Measurements from ENCODE around the gene SHISAL1. TPM values are rescaled to one million over a fixed set of nuclear protein-coding genes. Genes with fewer than 3 reads are reported as not detected.

The SHISAL1 gene
- total RNA-seq, 2 experiments from 2014 or later: not detected

DNA sequence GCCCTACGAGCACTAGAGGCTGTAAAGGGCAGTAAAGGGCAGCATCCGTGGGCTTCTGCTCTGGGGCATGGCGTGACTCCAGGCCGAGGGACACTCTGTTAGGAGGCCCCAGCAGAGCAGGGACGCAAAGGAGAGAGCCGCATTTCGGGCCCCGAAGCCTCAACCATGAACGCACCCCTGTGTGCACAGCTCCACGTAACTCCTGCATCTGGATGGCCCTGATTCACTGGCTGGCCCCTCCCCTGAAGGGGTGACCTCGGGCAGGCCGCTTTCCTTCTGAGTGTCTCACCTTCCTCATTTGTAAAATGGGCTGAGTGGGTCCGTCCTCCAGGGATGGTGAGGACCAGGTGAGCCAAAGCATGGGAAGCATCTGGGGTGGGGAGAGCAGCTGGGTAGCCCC lies 13.6 kb downstream of the SHISAL1 start:
- Mint-ChIP-seq H3K4me3 (no peak overlapping the region), H3K27me3 (no peaks in the 10 kb centered on the region), H3K4me1 (ENCODE audit: low read depth) (no peaks in the 10 kb centered on the region), H3K27ac (no peak overlapping the region), H3K36me3 (ENCODE audit: low read depth) (no peaks in the 10 kb centered on the region), H3K9me3 (no peaks in the 10 kb centered on the region)
- DNase-seq: no peak
- H3K27ac ChIP-seq (ENCODE audit: low read depth in 1 of 2, low read length in 2 of 2): no peak overlapping the region
- CTCF ChIA-PET: no interaction called here
- H3K27me3 ChIP-seq (ENCODE audit: control insufficient read depth in 1 of 2, insufficient read depth in 2 of 2, low read length in 2 of 2): peaks cover 0 to 2% of the 10 kb centered on the region in 2 experiments
- POLR2A ChIA-PET: no interaction called here
- no peaks in the 10 kb centered on the region for H3K36me3 ChIP-seq (ENCODE audit: insufficient read depth, low read length)
- H3K4me1 ChIP-seq (ENCODE audit: insufficient read depth, low read length): no peaks in the 10 kb centered on the region
- H3K4me3 ChIP-seq (ENCODE audit: low read length): no peak overlapping the region
- TF ChIP-seq, protein P1, sequence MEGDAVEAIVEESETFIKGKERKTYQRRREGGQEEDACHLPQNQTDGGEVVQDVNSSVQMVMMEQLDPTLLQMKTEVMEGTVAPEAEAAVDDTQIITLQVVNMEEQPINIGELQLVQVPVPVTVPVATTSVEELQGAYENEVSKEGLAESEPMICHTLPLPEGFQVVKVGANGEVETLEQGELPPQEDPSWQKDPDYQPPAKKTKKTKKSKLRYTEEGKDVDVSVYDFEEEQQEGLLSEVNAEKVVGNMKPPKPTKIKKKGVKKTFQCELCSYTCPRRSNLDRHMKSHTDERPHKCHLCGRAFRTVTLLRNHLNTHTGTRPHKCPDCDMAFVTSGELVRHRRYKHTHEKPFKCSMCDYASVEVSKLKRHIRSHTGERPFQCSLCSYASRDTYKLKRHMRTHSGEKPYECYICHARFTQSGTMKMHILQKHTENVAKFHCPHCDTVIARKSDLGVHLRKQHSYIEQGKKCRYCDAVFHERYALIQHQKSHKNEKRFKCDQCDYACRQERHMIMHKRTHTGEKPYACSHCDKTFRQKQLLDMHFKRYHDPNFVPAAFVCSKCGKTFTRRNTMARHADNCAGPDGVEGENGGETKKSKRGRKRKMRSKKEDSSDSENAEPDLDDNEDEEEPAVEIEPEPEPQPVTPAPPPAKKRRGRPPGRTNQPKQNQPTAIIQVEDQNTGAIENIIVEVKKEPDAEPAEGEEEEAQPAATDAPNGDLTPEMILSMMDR (IDR thresholded peaks at IDR 0.05): no peak
- H3K9me3 ChIP-seq (ENCODE audit: control insufficient read depth in 1 of 2, insufficient read depth in 1 of 2, low read length in 2 of 2): peaks cover 0 to 2% of the 10 kb centered on the region in 2 experiments
- intact Hi-C loops (cut with DNase I, micrococcal nuclease): no loop called here
- ATAC-seq (ENCODE audit: poor library complexity): no peak

GRCh38 chr22:44298406-44299091 lies 14.2 kb downstream of the SHISAL1 start:
- no peaks in the 10 kb centered on the region for H3K4me1 ChIP-seq (ENCODE audit: insufficient read depth, low read length)
- H3K36me3 Mint-ChIP-seq (ENCODE audit: low read depth): no peaks in the 10 kb centered on the region
- no peak overlapping the region for H3K4me3 ChIP-seq (ENCODE audit: low read length)
- peaks cover 0 to 2% of the 10 kb centered on the region in 2 experiments for H3K27me3 ChIP-seq (ENCODE audit: control insufficient read depth in 1 of 2, insufficient read depth in 2 of 2, low read length in 2 of 2)
- POLR2A ChIA-PET: no interaction called here
- no peak overlapping the region for H3K27ac Mint-ChIP-seq
- H3K9me3 Mint-ChIP-seq: no peaks in the 10 kb centered on the region
- H3K9me3 ChIP-seq (ENCODE audit: control insufficient read depth in 1 of 2, insufficient read depth in 1 of 2, low read length in 2 of 2): peaks cover 0 to 5% of the 10 kb centered on the region in 2 experiments
- TF ChIP-seq, protein P1 (IDR thresholded peaks at IDR 0.05): no peak
- ATAC-seq (ENCODE audit: poor library complexity) (no peak), DNase-seq (no peak)
- no peak overlapping the region for H3K27ac ChIP-seq (ENCODE audit: low read depth in 1 of 2, low read length in 2 of 2)
- H3K36me3 ChIP-seq (ENCODE audit: insufficient read depth, low read length): no peaks in the 10 kb centered on the region
- H3K27me3 Mint-ChIP-seq: no peaks in the 10 kb centered on the region
- no peaks in the 10 kb centered on the region for H3K4me1 Mint-ChIP-seq (ENCODE audit: low read depth)
- intact Hi-C loops (cut with DNase I, micrococcal nuclease): no loop called here
- no peak overlapping the region for H3K4me3 Mint-ChIP-seq
- CTCF ChIA-PET: no interaction called here

DNA sequence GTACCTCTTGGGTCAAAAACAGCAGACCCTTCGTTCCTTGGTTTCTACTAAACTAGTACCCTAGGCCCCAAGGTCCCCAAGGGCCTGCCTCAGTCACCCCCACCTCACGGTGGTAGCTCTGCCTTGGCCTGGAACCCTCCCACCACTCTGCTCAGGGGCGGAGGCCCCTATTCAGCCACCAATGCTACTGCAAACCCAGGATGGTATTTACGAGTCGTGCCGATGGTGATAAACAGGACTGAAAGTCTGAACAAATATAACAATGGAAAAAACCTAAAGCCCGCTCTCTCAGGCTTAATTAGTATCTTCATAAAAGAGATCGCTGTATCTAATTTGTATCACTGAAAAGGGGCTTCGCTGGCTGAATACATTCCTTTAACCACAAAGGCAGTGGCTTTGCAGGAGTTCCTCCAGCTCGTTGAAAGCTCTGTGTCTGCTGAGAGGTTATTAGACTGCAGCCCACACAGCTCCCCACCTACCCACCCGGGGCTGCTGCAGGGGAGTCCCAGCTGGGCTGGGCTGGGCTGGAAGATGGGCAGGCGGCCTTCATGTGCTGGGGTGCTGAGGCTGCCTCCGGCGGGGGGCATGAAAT lies 15.2 kb downstream of the SHISAL1 start:
- no peak overlapping the region for H3K27ac Mint-ChIP-seq
- ChIA-PET CTCF (no interaction called here), POLR2A (no interaction called here)
- Histone ChIP-seq H3K27ac (ENCODE audit: low read depth in 1 of 2, low read length in 2 of 2) (no peak overlapping the region), H3K4me3 (ENCODE audit: low read length) (no peak overlapping the region), H3K4me1 (ENCODE audit: insufficient read depth, low read length) (no peaks in the 10 kb centered on the region), H3K27me3 (ENCODE audit: control insufficient read depth in 1 of 2, insufficient read depth in 2 of 2, low read length in 2 of 2) (peaks cover 0 to 2% of the 10 kb centered on the region in 2 experiments), H3K9me3 (ENCODE audit: control insufficient read depth in 1 of 2, insufficient read depth in 1 of 2, low read length in 2 of 2) (peaks cover 0 to 5% of the 10 kb centered on the region in 2 experiments), H3K36me3 (ENCODE audit: insufficient read depth, low read length) (no peaks in the 10 kb centered on the region)
- ATAC-seq (ENCODE audit: poor library complexity): no peak
- intact Hi-C loops (cut with DNase I, micrococcal nuclease): no loop called here
- no peaks in the 10 kb centered on the region for H3K9me3 Mint-ChIP-seq
- H3K27me3 Mint-ChIP-seq: no peaks in the 10 kb centered on the region
- no peaks in the 10 kb centered on the region for H3K36me3 Mint-ChIP-seq (ENCODE audit: low read depth)
- TF ChIP-seq, protein P1 (IDR thresholded peaks at IDR 0.05): no peak
- H3K4me3 Mint-ChIP-seq: no peak overlapping the region
- no peak for DNase-seq
- no peaks in the 10 kb centered on the region for H3K4me1 Mint-ChIP-seq (ENCODE audit: low read depth)
